IgD-negative memory B cell (primary cell): Measurements from ENCODE around the gene TSPEAR. TPM values are rescaled to one million over a fixed set of nuclear protein-coding genes. Genes with fewer than 3 reads are reported as not detected.
"Not testable (repeated sequence)": the region's sequence is repeated elsewhere in the genome, so short reads cannot be mapped to it uniquely, and the experiment has no call there.

Experiments
- H3K27ac Mint-ChIP-seq, 3 donors: one replicate each; pipeline ENCODE4 v1.8.0; 2020 to 2022; ENCODE audit warnings: mild to moderate bottlenecking in 3 of 3, mixed read lengths in 3 of 3, moderate library complexity in 1 of 3
- H3K27me3 Mint-ChIP-seq: one replicate; pipeline ENCODE4 v1.8.0; 2021; ENCODE audit warnings: mixed read lengths
- H3K36me3 Mint-ChIP-seq: one replicate; pipeline ENCODE4 v1.8.0; 2020; ENCODE audit warnings: mild to moderate bottlenecking, mixed read lengths
- H3K4me1 Mint-ChIP-seq, 3 donors: one replicate each; pipeline ENCODE4 v1.8.0; 2020 to 2022; ENCODE audit warnings: mixed read lengths in 3 of 3, mild to moderate bottlenecking in 1 of 3
- H3K4me3 Mint-ChIP-seq, 4 donors: one replicate each; pipeline ENCODE4 v1.8.0; 2020 to 2022; ENCODE audit warnings: mild to moderate bottlenecking in 4 of 4, mixed read lengths in 4 of 4, moderate library complexity in 3 of 4
- H3K9me3 Mint-ChIP-seq, 3 donors: one replicate each; pipeline ENCODE4 v1.8.0; 2020 to 2021; ENCODE audit warnings: mixed read lengths in 3 of 3, mild to moderate bottlenecking in 1 of 3
- polyA plus RNA-seq: library from polyadenylated mRNA; unstranded; fragments of 300-500 nt; fragmentation: Illumina TruSeq; gene quantifications from one replicate; pipeline ENCODE4 v1.2.3, GENCODE V29; 2021

The TSPEAR gene
- polyA plus RNA-seq, 1 donor from 2014 or later = not detected

DNA sequence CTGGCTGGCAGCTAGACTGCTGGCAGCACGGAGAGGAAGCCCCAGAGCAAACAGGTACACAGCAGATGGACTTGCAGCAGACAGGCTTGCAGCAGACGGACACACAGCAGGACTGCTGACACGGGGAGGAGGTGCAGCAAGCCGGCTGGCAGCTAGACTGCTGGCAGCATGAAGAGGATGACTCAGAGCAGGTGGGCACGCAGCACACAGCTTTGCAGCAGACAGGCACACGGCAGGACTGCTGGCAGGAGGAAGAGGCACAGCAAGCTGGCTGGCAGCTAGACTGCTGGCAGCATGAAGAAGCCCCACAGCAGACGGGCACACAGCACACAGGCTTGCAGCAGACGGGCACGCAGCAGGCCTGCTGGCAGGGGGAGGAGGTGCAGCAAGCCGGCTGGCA, 160.6 kb downstream of the TSPEAR start:
- Mint-ChIP-seq H3K4me3 (no peak overlapping the region), H3K36me3 (peaks cover 3% of the 10 kb centered on the region), H3K27ac (no peak overlapping the region), H3K27me3 (peaks cover 41% of the 10 kb centered on the region), H3K4me1 (peaks cover 0 to 12% (median 7%) of the 10 kb centered on the region in 3 donors), H3K9me3 (peaks cover 7 to 18% (median 17%) of the 10 kb centered on the region in 3 donors)

- Mint-ChIP-seq H3K27me3 (peaks cover 38% of the 10 kb centered on the region), H3K4me1 (peaks cover 0 to 12% (median 7%) of the 10 kb centered on the region in 3 donors), H3K9me3 (peaks cover 9 to 23% (median 19%) of the 10 kb centered on the region in 3 donors)
- H3K27ac Mint-ChIP-seq, H3K4me3 Mint-ChIP-seq, H3K36me3 Mint-ChIP-seq: not testable (repeated sequence)
Measured at GRCh38 chr21:44550285-44550684, 161.1 kb downstream of the TSPEAR start.

- peaks cover 3% of the 10 kb centered on the region for H3K36me3 Mint-ChIP-seq
Measured at GRCh38 chr21:44549525-44550211, 161.7 kb downstream of the TSPEAR start.

GRCh38 chr21:44548922-44549321, 162.4 kb downstream of the TSPEAR start:
- H3K9me3 Mint-ChIP-seq = peaks cover 9 to 24% (median 19%) of the 10 kb centered on the region in 3 donors
- H3K27me3 Mint-ChIP-seq = peaks cover 31% of the 10 kb centered on the region
- H3K36me3 Mint-ChIP-seq = peaks cover 3% of the 10 kb centered on the region
- peaks cover 0 to 12% (median 7%) of the 10 kb centered on the region in 3 donors for H3K4me1 Mint-ChIP-seq
- H3K27ac Mint-ChIP-seq = no peak overlapping the region
- H3K4me3 Mint-ChIP-seq = peak overlapping the region in 1 of 4 donors; percentile 74

More at GRCh38 chr21:44549525-44550211, 161.7 kb downstream of the TSPEAR start:
- H3K9me3 Mint-ChIP-seq = peaks cover 9 to 24% (median 19%) of the 10 kb centered on the region in 3 donors
- peaks cover 0 to 12% (median 7%) of the 10 kb centered on the region in 3 donors for H3K4me1 Mint-ChIP-seq
- no peak overlapping the region for H3K4me3 Mint-ChIP-seq
- H3K27me3 Mint-ChIP-seq = peaks cover 36% of the 10 kb centered on the region
- no peak overlapping the region for H3K27ac Mint-ChIP-seq

GRCh38 chr21:44548381-44548780, 163.0 kb downstream of the TSPEAR start:
- Mint-ChIP-seq H3K9me3 (peaks cover 9 to 24% (median 19%) of the 10 kb centered on the region in 3 donors), H3K4me1 (peaks cover 0 to 12% (median 7%) of the 10 kb centered on the region in 3 donors), H3K27ac (no peak overlapping the region), H3K27me3 (peaks cover 29% of the 10 kb centered on the region), H3K4me3 (peak overlapping the region in 1 of 4 donors; percentile 4), H3K36me3 (peaks cover 3% of the 10 kb centered on the region)

- Mint-ChIP-seq H3K36me3 (peaks cover 3% of the 10 kb centered on the region), H3K27ac (no peak overlapping the region), H3K9me3 (peaks cover 9 to 24% (median 19%) of the 10 kb centered on the region in 3 donors), H3K4me3 (peak overlapping the region in 3 of 4 donors; percentile 13 to 80 (median 79)), H3K27me3 (peaks cover 25% of the 10 kb centered on the region), H3K4me1 (peaks cover 0 to 12% (median 7%) of the 10 kb centered on the region in 3 donors)
Measured at GRCh38 chr21:44547656-44548331, 163.6 kb downstream of the TSPEAR start.

- Mint-ChIP-seq H3K36me3 (peaks cover 3% of the 10 kb centered on the region), H3K4me1 (peaks cover 0 to 12% (median 5%) of the 10 kb centered on the region in 3 donors), H3K4me3 (no peak overlapping the region), H3K27me3 (peaks cover 19% of the 10 kb centered on the region), H3K9me3 (peaks cover 9 to 24% (median 19%) of the 10 kb centered on the region in 3 donors), H3K27ac (no peak overlapping the region)
Measured at GRCh38 chr21:44544566-44544965, 166.8 kb downstream of the TSPEAR start.

DNA sequence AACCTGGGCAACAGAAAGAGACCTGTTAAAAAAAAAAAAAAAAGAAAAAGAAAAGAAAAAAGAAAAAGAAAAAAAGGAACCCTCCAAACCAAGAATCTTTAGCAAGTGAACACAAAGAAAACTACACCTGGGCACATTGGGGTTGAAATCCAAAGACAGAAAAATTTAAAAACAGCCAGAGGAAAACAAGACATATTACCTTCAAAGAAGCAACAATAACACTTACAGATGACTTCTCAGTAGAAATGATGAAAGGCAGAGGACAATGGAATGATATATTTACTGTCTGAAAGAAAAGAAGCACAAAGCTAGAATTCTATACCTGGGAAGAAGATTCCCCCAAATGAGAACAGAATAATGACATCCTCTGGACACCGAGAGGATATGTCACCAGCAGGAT, 168.7 kb downstream of the TSPEAR start:
- H3K4me1 Mint-ChIP-seq = peaks cover 0 to 7% (median 0%) of the 10 kb centered on the region in 3 donors
- no peak overlapping the region for H3K4me3 Mint-ChIP-seq
- H3K9me3 Mint-ChIP-seq = peaks cover 9 to 19% (median 17%) of the 10 kb centered on the region in 3 donors
- H3K27me3 Mint-ChIP-seq = peaks cover 8% of the 10 kb centered on the region
- peaks cover 1% of the 10 kb centered on the region for H3K36me3 Mint-ChIP-seq
- no peak overlapping the region for H3K27ac Mint-ChIP-seq

GRCh38 chr21:44540741-44541288, 170.6 kb downstream of the TSPEAR start:
- Mint-ChIP-seq H3K27ac (no peak overlapping the region), H3K36me3 (no peaks in the 10 kb centered on the region), H3K4me1 (no peaks in the 10 kb centered on the region), H3K4me3 (no peak overlapping the region), H3K9me3 (peaks cover 3 to 6% (median 3%) of the 10 kb centered on the region in 3 donors), H3K27me3 (peaks cover 10% of the 10 kb centered on the region)

GRCh38 chr21:44539991-44540666, 171.2 kb downstream of the TSPEAR start, which contains the start of gene KRTAP10-1:
KRTAP10-1 (minus strand) TSS chr21:44540195; CDS start chr21:44540150, 45 bp downstream.
- H3K36me3 Mint-ChIP-seq = no peaks in the 10 kb centered on the region
- no peaks in the 10 kb centered on the region for H3K4me1 Mint-ChIP-seq
- H3K27me3 Mint-ChIP-seq = peaks cover 13% of the 10 kb centered on the region
- H3K4me3 Mint-ChIP-seq = no peak within 1 kb of the TSS
- no peak within 1 kb of the TSS for H3K27ac Mint-ChIP-seq
- peaks cover 0 to 1% (median 0%) of the 10 kb centered on the region in 3 donors for H3K9me3 Mint-ChIP-seq

DNA sequence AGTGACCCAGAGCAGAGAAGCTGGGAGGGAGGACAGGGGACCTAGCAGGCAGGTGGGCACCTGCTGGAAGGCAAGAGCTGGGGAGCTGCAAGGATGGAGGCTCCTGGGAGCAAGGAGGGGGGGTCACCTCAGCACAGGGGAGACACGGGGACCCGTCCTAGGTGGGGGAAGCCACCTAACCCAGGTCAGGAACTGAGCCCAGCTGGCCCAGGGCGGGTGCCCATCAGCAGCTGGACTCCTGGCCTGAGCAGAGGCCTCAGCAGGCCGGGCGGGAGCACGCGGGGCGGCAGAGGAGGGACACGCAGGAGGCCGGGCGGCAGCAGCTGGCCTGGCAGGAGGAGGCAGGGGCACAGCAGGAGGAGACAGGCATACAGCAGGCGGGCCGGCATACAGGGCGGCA, 172.3 kb downstream of the TSPEAR start:
- no peaks in the 10 kb centered on the region for H3K4me1 Mint-ChIP-seq
- peaks cover 0 to 3% (median 3%) of the 10 kb centered on the region in 3 donors for H3K9me3 Mint-ChIP-seq
- H3K27ac Mint-ChIP-seq = no peak overlapping the region

GRCh38 chr21:44537930-44538911, 173.2 kb downstream of the TSPEAR start:
- Mint-ChIP-seq H3K27me3 (peaks cover 13% of the 10 kb centered on the region), H3K4me3 (no peak overlapping the region), H3K36me3 (no peaks in the 10 kb centered on the region), H3K4me1 (no peaks in the 10 kb centered on the region), H3K9me3 (peaks cover 0 to 3% (median 3%) of the 10 kb centered on the region in 3 donors), H3K27ac (no peak overlapping the region)

More for the DNA sequence above, 172.3 kb downstream of the TSPEAR start:
- Mint-ChIP-seq H3K36me3 (no peaks in the 10 kb centered on the region), H3K27me3 (peaks cover 13% of the 10 kb centered on the region), H3K4me3 (no peak overlapping the region)

DNA sequence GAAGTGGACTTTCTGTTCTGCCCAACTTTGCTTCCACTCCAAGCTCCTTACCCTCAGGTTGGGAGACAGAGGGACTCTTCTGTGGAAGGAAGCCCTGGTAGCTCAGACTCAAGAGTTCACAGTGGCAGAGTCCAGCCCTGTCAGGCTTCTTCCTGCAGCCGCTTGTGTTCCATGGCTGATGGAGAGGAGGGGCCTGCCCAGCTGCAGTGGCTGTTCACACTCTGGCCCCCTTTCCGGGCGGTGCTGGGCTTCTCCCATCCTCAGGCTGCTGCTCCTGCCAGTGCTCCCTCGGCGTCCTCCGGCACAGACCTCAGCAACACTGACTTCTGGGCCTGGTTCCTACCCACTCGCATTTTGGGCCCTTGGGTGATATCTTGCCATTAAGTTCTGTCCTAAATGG, 175.4 kb downstream of the TSPEAR start:
- H3K36me3 Mint-ChIP-seq = no peaks in the 10 kb centered on the region
- H3K9me3 Mint-ChIP-seq = peaks cover 0 to 3% (median 3%) of the 10 kb centered on the region in 3 donors
- no peak overlapping the region for H3K4me3 Mint-ChIP-seq
- H3K27ac Mint-ChIP-seq = no peak overlapping the region
- H3K27me3 Mint-ChIP-seq = peaks cover 18% of the 10 kb centered on the region
- H3K4me1 Mint-ChIP-seq = no peaks in the 10 kb centered on the region
